HG02885 (cell line): ENCODE results near the gene MYO3B.

Source experiments
- ATAC-seq: cut with Tn5 transposase; IDR thresholded peaks from one replicate; pipeline ENCODE4 v1.9.1; 2021; ENCODE audit warnings: mild to moderate bottlenecking; ENCODE audit not compliant: unreplicated experiment, poor library complexity

Gene MYO3B

GRCh38 chr2:170228429-170228828, 50.5 kb downstream of the MYO3B start:
- ATAC-seq, result no peak

- ATAC-seq, result no peak
Observed at GRCh38 chr2:170229125-170229524, 51.2 kb downstream of the MYO3B start.

- no peak for ATAC-seq
Observed at GRCh38 chr2:170229744-170230143, 51.8 kb downstream of the MYO3B start.

GRCh38 chr2:170235860-170236679, 58.1 kb downstream of the MYO3B start:
- no peak for ATAC-seq

- ATAC-seq, result no peak
Observed at GRCh38 chr2:170236680-170237047, 58.7 kb downstream of the MYO3B start.

- ATAC-seq, result no peak
Observed at GRCh38 chr2:170237572-170238120, 59.7 kb downstream of the MYO3B start.

GRCh38 chr2:170238776-170239175, 60.8 kb downstream of the MYO3B start:
- no peak for ATAC-seq

- ATAC-seq, result no peak
Observed at GRCh38 chr2:170240629-170241028, 62.7 kb downstream of the MYO3B start.

- no peak for ATAC-seq
Observed at GRCh38 chr2:170241756-170242155, 63.8 kb downstream of the MYO3B start.

GRCh38 chr2:170243118-170243837, 65.3 kb downstream of the MYO3B start:
- ATAC-seq, result no peak

- no peak for ATAC-seq
Observed at GRCh38 chr2:170243898-170244297, 66.0 kb downstream of the MYO3B start.

GRCh38 chr2:170244555-170244954, 66.6 kb downstream of the MYO3B start:
- ATAC-seq, result no peak

GRCh38 chr2:170245312-170245711, 67.4 kb downstream of the MYO3B start:
- ATAC-seq, result no peak

- ATAC-seq, result no peak
Observed at GRCh38 chr2:170247333-170247732, 69.4 kb downstream of the MYO3B start.

GRCh38 chr2:170247882-170248393, 70.0 kb downstream of the MYO3B start:
- no peak for ATAC-seq

GRCh38 chr2:170248574-170249393, 70.8 kb downstream of the MYO3B start:
- ATAC-seq, result no peak

GRCh38 chr2:170249761-170250160, 71.8 kb downstream of the MYO3B start:
- ATAC-seq, result no peak

- no peak for ATAC-seq
Observed at GRCh38 chr2:170250584-170250983, 72.6 kb downstream of the MYO3B start.

- ATAC-seq, result no peak
Observed at GRCh38 chr2:170252414-170252813, 74.5 kb downstream of the MYO3B start.

GRCh38 chr2:170253721-170254230, 75.8 kb downstream of the MYO3B start:
- no peak for ATAC-seq
